Measurements from ENCODE around the gene MXI1.
"Not testable (repeated sequence)": the region's sequence is repeated elsewhere in the genome, so short reads cannot be mapped to it uniquely, and the experiment has no call there.

The MXI1 gene

DNA sequence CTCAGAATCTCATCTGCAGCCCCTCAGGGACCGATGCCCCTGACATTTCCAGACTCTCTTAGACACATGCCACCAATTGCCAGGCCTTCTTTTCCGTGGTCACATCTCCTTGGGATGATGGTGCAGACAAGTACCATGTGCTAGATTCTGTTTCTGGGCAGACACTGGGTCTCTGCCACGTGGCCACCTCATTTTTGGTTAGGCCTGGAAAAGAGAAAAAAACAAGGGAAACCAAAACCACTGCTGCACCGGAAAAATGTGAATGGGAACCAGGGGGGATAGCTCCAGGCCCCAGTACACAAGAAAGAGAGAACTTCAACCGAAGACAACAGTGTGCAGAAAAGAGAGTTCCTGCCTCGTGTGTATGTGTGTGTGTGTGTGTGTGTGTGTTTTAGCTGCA is 23.0 kb upstream of the MXI1 start:
- H3K27ac ChIP-seq: no peak overlapping the region
- TF ChIP-seq, protein P1, sequence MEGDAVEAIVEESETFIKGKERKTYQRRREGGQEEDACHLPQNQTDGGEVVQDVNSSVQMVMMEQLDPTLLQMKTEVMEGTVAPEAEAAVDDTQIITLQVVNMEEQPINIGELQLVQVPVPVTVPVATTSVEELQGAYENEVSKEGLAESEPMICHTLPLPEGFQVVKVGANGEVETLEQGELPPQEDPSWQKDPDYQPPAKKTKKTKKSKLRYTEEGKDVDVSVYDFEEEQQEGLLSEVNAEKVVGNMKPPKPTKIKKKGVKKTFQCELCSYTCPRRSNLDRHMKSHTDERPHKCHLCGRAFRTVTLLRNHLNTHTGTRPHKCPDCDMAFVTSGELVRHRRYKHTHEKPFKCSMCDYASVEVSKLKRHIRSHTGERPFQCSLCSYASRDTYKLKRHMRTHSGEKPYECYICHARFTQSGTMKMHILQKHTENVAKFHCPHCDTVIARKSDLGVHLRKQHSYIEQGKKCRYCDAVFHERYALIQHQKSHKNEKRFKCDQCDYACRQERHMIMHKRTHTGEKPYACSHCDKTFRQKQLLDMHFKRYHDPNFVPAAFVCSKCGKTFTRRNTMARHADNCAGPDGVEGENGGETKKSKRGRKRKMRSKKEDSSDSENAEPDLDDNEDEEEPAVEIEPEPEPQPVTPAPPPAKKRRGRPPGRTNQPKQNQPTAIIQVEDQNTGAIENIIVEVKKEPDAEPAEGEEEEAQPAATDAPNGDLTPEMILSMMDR (conservative IDR thresholded peaks at IDR 0.05): no peak

DNA sequence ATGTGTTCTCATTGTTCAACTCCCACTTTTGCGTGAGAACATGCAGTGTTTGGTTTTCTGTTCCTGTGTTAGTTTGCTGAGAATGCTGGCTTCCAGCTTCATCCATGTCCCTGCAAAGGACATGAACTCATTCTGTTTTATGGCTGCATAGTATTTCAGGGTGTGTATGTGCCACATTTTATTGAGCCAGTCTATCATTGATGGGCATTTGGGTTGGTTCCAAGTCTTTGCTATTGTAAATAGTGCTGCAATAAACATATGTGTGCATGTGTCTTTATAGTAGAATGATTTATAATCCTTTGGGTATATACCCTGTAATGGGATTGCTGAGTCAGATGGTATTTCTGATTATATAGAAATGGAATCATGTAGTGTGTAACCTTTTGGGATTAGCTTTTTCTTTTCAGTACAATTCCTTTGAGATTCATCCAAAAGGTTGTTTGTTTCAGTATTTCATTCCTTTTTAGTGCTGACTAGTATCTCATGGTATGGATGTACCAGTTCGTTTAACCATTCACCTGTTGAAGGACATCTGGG is 21.7 kb upstream of the MXI1 start:
- not testable (repeated sequence) for H3K27ac ChIP-seq

DNA sequence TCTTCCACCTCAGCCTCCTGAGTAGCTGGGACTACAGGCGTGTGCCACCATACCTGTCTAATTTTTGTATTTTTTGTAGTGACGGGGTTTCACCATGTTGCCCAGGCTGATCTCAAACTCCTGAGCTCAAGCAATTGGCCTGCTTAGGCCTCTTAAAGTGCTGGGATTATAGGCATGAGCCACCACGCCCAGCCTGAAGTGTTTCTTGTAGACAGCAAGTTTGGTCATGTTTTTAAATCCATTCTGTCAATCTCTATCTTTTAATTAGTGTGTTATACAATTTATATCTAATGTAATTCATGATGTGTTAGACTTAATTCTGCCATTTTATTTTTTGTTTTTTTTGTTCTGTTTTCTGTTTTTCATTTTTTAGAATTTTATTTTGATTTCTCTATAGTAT is 17.2 kb upstream of the MXI1 start:
- TF ChIP-seq, protein P1 (conservative IDR thresholded peaks at IDR 0.05): no peak
- no peak overlapping the region for H3K27ac ChIP-seq

DNA sequence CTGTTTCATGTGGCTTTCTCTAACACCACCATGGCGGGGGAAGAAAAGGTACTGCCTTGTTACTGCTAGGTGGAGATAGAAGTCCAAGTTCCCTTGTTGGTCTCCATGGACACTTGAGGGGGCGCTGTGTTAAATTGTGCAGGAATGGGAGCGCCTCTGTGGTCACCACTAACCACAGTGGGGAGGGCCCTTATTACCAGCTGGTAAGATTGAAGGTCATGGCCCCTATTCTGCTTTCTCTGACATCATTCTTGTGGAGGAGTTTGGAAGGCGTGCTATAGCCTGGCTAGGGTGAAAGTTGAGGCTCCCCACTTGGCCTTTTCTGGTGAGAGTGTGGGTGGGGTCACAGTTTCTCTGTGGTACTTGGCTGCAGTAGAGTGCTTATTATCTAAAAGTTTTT is 14.9 kb upstream of the MXI1 start:
- H3K27ac ChIP-seq: no peak overlapping the region
- TF ChIP-seq, protein P1 (conservative IDR thresholded peaks at IDR 0.05): no peak

DNA sequence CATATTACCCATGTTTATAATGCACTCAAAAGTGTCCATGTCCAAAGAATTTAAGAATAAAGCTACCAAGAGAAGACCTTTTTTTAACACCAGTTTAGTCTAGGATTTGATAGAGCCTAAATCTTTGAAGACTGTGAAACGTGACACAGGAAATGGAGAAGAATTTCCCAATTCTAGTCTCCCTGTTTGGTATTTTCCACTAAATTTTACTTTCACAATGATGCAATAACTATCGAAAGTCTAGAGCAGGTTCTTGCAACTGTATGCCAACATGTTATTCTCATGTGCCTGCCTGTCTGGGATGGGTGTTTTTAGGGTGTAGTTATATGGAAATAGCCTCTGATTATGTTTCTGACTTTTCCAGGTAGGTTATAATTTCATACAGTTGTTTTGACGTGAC is 6.9 kb upstream of the MXI1 start:
- TF ChIP-seq, protein P1 (conservative IDR thresholded peaks at IDR 0.05): no peak
- H3K27ac ChIP-seq: no peak overlapping the region

DNA sequence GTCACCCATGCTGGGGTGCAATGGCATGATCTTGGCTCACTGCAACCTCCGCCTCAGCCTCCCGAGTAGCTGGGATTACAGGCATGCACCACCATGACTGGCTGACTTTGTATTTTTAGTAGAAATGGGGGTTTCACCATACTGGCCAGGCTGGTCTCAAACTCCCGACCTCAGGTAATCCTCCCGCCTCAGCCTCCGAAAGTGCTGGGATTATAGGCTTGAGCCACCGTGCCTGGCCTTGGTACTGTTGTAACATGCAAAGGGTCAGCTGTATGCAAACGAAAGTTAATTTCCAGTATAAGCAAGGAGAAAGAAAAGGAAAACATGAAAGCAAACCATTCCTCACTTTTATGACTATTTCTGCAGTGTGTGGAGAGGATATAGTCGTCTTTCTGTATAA is 6.4 kb upstream of the MXI1 start:
- not testable (repeated sequence) for H3K27ac ChIP-seq

DNA sequence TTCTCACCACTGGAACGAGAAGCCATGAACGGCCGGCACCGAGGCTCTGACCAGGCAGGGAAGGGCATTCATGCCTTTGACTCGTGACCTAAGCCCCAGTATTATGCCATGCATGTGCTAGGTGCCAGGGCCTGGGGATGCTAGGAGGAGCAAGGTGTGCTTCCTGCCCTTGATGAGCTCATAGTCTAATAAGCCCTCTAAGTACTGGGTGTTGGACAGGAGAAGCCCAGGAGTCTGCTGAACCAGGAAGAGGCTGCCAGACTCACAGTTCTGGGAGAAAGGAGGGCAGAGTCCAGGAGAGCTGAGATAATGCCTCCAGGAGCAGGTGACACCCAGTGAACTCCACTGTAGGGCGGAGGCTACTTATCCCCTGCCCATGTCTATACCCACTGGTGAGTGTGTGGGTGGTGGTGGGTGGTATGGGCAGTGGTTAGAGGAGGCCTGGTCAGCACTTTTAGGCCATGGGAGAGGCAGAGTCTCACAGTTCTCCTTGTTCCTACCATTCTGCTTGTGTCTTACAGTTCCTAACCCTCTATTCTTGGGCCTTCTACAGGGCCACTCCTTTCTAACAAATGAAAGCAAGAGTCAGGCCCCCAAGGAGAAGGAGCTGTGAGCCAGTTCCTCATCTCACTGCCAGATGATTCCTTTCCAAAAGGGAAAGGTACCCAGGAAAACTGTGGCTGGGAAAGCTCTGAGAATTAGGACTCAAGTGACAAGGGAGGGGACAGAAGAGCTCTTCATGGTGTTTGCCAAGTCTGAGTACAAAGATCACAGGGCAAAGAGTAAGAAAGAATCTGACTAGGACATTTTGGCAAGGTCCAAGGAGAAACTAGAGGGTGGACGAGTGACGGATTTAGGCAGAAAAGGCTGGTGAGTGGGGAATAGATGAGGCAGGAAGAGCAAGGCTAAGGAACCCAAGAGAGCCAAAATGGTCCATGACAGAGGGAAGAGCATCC is 3.6 kb upstream of the MXI1 start:
- TF ChIP-seq, protein P1 (conservative IDR thresholded peaks at IDR 0.05): no peak

DNA sequence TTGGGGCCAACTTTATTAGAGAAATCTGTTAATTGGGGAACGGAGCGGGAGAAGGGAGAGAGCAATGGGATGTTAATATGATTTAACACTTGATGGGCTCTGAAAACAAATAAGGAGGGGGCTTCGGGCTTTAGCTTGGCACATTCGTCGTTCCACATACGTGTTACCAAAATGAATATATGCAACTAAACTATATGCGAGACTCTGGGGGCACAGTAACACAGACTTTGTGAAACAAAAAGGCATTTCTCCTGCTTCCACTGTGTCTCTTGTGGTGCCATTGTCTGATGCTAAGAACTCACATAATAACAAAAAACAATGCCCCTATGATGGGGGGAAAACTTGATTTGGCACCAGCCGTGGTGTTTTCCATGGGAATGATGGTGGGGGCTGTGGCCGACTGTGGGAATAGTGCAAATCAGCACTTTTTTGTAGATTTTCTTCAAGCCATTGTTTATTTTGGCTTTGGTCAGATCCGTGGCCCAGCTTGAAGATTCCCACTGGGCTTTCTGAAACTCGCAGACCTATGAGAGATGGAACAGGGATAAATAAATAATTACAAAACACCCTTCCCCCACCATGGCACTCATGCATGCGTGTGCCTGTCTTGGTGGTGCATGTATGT is 2.2 kb upstream of the MXI1 start:
- no peak overlapping the region for H3K27ac ChIP-seq
- TF ChIP-seq, protein P1 (conservative IDR thresholded peaks at IDR 0.05): no peak

More for the DNA sequence above, 3.6 kb upstream of the MXI1 start:
- no peak overlapping the region for H3K27ac ChIP-seq

All from VCaP (cell line).